SK-MEL-5 (cell line): ENCODE results near the gene SLC16A12. TPM values are rescaled to one million over a fixed set of nuclear protein-coding genes. Genes with fewer than 3 reads are reported as not detected.
"Not testable (repeated sequence)": the region's sequence is repeated elsewhere in the genome, so short reads cannot be mapped to it uniquely, and the experiment has no call there.

Source experiments
- DNase-seq: peaks from one replicate; pipeline ENCODE4 v3.0.0-alpha.2; 2016; ENCODE audit warnings: low read depth, low spot score
- in situ Hi-C: cut with HindIII; loops from 2 replicates; pipeline ENCODE4 v1.10.0; 2016; ENCODE audit warnings: low sequenced_read_pairs, high pct_unique_total_duplicates, low pct_unique_long_range_greater_than_20kb
- total RNA-seq: library from RNA; depleted of rRNA; stranded (reverse); fragments of >200 nt; shearing (Covaris generic); gene quantifications from 2 replicates; pipeline ENCODE4 v1.2.3, GENCODE V29; 2014

Gene SLC16A12
- total RNA-seq, 1 experiment from 2014 or later = not detected

- in situ Hi-C loops = loop anchor here (25.0 kb wide), 1 partner anchor 98 kb away; no protein-coding TSS in a partner anchor
- DNase-seq = no peak
These were observed 71.4 kb downstream of the SLC16A12 start for GRCh38 chr10:89463846-89464537.

DNA sequence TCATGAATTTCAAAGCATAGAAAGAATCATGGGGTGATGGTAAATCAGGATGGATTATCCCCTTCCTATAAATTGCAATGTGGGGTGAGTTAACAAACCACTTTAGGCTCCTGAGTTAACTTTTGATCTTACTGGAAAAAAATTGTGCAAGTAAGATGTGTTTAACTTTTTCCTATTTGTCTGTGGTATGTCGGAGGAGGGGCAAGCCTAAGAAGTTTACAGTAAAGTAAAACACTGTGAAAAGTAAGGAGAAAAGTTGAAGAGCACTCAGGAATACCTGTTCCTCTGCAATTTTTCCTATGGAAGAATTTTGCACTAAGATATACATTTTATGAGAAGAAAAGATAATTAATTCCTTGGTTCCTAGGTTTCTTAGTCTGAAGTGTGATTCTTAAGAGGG is 76.6 kb downstream of the SLC16A12 start:
- DNase-seq = no peak
- in situ Hi-C loops = loop anchor here (25.0 kb wide), 1 partner anchor 104 kb away; no protein-coding TSS in a partner anchor

DNA sequence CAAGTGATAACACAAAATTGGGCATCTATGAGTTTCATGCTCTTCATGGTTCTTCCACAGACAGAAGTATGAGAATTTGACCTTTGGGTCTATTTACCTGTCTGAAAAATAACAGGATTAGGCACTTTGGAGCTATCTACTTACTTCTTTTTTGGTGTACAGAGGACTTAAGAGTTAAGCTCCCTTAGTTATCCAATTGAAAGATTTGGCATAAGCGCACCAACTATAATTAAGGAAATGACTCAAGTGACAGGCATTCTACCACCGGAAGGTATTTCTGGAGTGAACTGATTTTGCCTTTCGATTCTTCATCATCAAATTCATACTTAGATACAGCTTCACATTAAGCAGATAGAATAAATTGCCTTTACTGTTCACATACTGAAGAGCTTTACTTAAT is 77.1 kb downstream of the SLC16A12 start:
- in situ Hi-C loops = loop anchor here (25.0 kb wide), 1 partner anchor 104 kb away; no protein-coding TSS in a partner anchor
- DNase-seq = no peak

DNA sequence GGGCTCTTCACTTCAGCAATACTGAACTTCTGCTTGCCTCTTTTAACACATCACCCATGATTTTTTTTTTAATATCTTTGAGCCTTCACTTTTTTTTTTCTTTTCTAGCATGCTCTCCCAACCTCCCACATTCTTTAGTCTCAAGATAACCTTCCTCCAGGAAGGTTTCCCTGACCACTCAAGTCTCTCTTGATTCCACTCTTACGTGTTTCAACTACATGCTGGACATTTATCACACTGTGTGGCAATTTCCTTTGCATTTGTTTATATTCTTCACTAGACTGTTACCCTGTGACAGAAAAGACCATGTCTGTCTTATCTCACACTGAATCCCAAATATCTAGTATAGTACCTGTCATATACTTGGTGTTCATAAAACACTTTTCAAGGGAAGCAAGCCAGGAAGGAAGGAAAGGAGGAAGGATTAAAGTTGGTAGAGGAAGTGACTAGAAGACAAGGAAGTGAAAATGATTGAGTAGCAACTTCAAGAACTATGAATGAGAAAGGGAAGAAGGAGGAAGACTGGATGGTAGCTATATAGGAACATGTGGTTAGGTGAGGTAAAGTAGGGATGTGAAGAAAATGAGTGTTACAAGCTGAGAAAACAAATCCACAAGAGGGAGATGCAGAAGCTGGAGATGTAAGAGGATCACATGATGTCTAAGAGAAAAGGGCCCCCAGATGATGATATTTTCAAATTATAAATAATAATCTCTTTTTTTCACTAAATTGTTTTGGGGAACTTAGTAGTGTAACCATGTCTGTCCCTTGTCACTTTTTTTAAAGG is 80.6 kb downstream of the SLC16A12 start:
- no peak for DNase-seq
- in situ Hi-C loops = loop anchor here (25.0 kb wide), 1 partner anchor 108 kb away; no protein-coding TSS in a partner anchor

GRCh38 chr10:89452193-89452592 is 83.2 kb downstream of the SLC16A12 start:
- in situ Hi-C loops = loop anchor here (25.0 kb wide), 1 partner anchor 110 kb away; no protein-coding TSS in a partner anchor
- DNase-seq = no peak

DNA sequence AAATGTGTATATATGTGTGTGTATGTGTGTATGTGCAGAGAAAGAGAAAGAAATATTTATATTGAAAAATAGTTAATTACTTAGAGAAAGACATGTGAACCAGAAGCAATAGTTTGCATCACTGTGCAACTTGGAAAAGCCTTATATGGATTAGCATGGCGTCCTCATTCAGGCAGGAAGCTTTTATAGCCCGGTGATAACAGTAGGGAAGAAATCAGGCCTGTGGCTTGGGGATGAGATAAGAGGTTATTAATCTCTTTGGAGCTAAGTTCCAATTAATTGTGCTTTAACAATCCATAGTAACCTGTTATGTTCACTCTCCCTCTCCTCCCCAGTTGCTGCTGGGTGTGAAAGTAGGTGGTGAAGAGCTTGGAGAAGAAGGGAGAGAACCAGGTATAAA is 84.5 kb downstream of the SLC16A12 start:
- no peak for DNase-seq
- in situ Hi-C loops = loop anchor here (25.0 kb wide), 1 partner anchor 111 kb away; no protein-coding TSS in a partner anchor

DNA sequence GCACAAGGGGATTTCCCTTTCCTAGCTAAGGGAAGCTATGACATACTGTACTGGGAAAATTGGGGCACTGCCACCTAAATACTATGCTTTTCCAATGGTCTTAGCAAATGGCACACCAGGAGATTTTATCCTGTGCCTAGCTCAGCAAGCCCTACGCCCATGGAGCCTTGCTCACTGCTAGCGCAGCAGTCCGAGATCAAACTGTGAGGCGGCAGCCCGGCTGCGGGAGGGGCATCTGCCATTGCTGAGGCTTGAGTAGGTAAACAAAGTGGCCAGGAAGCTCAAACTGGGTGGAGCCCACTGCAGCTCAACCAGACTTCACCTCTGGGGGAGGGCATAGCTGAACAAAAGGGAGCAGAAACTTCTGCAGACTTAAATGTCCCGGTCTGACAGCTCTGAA is 90.6 kb downstream of the SLC16A12 start:
- in situ Hi-C loops = not testable (repeated sequence)

GRCh38 chr10:89442289-89442688 is 93.1 kb downstream of the SLC16A12 start:
- in situ Hi-C loops = no loop called here
- DNase-seq = no peak

More for the DNA sequence above, 90.6 kb downstream of the SLC16A12 start:
- not testable (repeated sequence) for DNase-seq

- no peak for DNase-seq
- in situ Hi-C loops = no loop called here
These were observed 95.0 kb downstream of the SLC16A12 start for GRCh38 chr10:89440226-89441009.

GRCh38 chr10:89438525-89438924 is 96.9 kb downstream of the SLC16A12 start:
- no peak for DNase-seq
- in situ Hi-C loops = no loop called here

DNA sequence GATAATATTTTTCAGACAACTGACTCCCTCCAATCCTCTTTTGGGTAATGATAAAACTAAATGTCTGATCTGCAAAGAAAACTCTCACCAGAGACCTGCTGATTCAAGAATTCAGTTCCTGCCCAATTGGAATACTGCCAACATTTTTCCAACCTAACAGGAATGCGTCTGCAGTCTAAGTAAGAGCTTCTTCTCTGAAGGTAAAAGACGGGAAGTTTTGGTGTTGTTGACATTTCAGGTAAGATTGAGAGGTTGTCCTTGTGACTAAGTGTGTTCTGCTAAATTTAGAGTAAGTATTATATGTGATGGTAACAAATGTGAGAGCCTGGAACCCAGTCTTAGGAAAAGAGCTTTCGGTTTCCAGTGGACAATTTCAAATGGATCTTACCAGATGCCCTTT is 103.4 kb downstream of the SLC16A12 start:
- in situ Hi-C loops = no loop called here
- DNase-seq = no peak

DNA sequence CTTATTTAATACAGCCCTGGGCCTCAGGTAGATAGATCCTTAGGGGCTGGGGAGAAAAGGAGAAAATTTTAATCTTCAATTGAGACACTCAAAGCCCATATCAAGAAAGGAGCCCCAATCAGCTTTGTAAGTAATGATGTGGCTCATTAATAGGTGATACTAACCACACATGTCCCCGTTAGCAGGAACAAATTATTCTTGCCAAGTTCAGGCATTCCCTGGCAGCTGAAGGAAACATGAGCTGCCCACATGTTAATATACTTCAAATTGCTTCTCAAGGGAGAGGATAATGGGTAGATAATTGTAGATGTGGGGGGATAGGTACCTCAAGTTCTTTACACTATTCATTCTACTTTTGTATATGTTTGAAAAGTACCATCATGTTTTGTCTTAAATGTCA is 106.5 kb downstream of the SLC16A12 start:
- in situ Hi-C loops = no loop called here

GRCh38 chr10:89427629-89428028 is 107.8 kb downstream of the SLC16A12 start:
- DNase-seq = no peak
- in situ Hi-C loops = no loop called here

More for the DNA sequence above, 106.5 kb downstream of the SLC16A12 start:
- no peak for DNase-seq

DNA sequence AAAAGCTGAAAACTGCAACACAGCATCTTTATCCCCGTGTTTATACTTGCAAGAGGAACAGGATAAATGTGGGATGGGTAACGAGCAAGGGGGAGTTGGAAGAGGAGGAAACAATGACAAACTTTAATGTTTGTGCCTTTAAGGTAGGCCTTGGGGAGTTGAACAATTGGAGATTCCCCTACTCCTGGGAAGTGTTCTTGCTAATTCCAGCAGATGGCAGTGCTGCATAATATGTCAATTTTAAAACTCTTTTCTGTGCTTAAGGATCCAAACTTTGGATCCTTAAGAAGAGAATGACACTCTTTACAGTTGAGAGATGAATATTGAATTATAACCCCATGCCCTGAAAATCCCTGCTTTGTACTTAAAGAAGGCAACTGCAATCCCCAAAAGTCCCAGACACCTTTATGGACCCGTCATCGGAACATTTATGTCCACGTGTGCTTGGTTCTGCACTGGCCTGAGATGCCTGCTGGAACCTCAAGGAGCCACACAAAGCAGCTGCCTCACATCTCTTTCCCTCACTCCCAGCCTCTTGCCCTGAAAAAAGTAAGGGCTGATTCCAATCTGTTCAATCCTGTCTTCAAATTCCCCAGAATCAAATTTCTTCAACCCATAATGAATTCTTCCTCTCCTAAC is 109.0 kb downstream of the SLC16A12 start:
- in situ Hi-C loops = no loop called here
- DNase-seq = peak; percentile 60

GRCh38 chr10:89425000-89425399 is 110.4 kb downstream of the SLC16A12 start:
- no peak for DNase-seq
- in situ Hi-C loops = no loop called here

DNA sequence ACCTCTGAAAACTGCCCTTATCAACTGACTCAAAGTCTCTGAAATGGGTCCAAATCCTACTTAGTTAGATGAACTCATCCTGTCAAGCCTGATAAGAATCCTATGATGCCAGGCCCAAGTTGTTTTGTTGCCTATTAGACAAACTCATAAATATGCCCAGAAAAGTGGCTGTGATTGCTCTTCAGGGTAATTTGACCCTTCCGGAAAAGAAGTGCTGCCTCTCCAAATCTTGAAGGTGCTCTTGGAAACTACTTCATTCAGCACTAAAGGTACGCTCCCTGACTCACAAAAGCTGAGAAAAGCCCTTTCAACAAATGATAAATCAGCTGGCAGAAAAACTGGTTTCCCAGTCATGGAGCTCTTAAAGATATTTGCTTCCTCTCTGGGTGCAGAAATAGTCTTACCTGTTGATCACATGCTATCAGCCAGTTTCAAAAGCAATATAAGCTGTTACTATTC is 114.3 kb downstream of the SLC16A12 start:
- no peak for DNase-seq
- in situ Hi-C loops = no loop called here

- DNase-seq = peak; percentile 50
These were observed 115.8 kb downstream of the SLC16A12 start for GRCh38 chr10:89419548-89419947.

More at GRCh38 chr10:89419548-89419947, 115.8 kb downstream of the SLC16A12 start:
- in situ Hi-C loops = no loop called here
